Forelimb muscle (tissue), 1 donor: ENCODE data around the gene GNAT1. TPM values are rescaled to one million over a fixed set of nuclear protein-coding genes. Genes with fewer than 3 reads are reported as not detected.
"Not testable (repeated sequence)": the region's sequence is repeated elsewhere in the genome, so short reads cannot be mapped to it uniquely, and the experiment has no call there.

ENCODE experiments used
- DNase-seq: peaks from one replicate; pipeline ENCODE4 v3.0.0-alpha.2; 2013; ENCODE audit warnings: low read depth
- polyA plus RNA-seq: library from polyadenylated mRNA; unstranded; fragments of 120-200 nt; gene quantifications from one replicate; pipeline ENCODE4 v1.2.1, GENCODE V29; 2013; ENCODE audit not compliant: insufficient read length

GNAT1 gene
- polyA plus RNA-seq, 1 donor: not detected

- no peak for DNase-seq
These were observed 11.1 kb downstream of the GNAT1 start for GRCh38 chr3:50202353-50203112.

GRCh38 chr3:50203113-50203808 is 11.9 kb downstream of the GNAT1 start:
- no peak for DNase-seq

- no peak for DNase-seq
These were observed 12.7 kb downstream of the GNAT1 start for GRCh38 chr3:50203809-50204803.

GRCh38 chr3:50204804-50205412 is 13.5 kb downstream of the GNAT1 start, which contains the start of gene SLC38A3:
Gene SLC38A3 (plus strand): TSS chr3:50205271. CDS start chr3:50214200, 8,929 bp downstream.
- no peak for DNase-seq

- no peak for DNase-seq
These were observed 14.2 kb downstream of the GNAT1 start for GRCh38 chr3:50205413-50206276.

- no peak for DNase-seq
These were observed 16.1 kb downstream of the GNAT1 start for GRCh38 chr3:50207359-50208042.

- no peak for DNase-seq
These were observed 17.4 kb downstream of the GNAT1 start for GRCh38 chr3:50208677-50209344.

GRCh38 chr3:50210176-50210509 is 18.7 kb downstream of the GNAT1 start:
- no peak for DNase-seq

GRCh38 chr3:50210510-50211367 is 19.3 kb downstream of the GNAT1 start:
- DNase-seq: no peak

- DNase-seq: not testable (repeated sequence)
These were observed 19.9 kb downstream of the GNAT1 start for GRCh38 chr3:50211368-50211717.

GRCh38 chr3:50211930-50212329 is 20.5 kb downstream of the GNAT1 start:
- DNase-seq: no peak

- no peak for DNase-seq
These were observed 21.1 kb downstream of the GNAT1 start for GRCh38 chr3:50212502-50212901.

- no peak for DNase-seq
These were observed 21.6 kb downstream of the GNAT1 start for GRCh38 chr3:50212971-50213370.

GRCh38 chr3:50213373-50213772 is 22.0 kb downstream of the GNAT1 start:
- no peak for DNase-seq

- no peak for DNase-seq
These were observed 23.4 kb downstream of the GNAT1 start for GRCh38 chr3:50214824-50215223.

GRCh38 chr3:50215529-50215928 is 24.1 kb downstream of the GNAT1 start:
- DNase-seq: no peak

- no peak for DNase-seq
These were observed 26.3 kb downstream of the GNAT1 start for GRCh38 chr3:50217681-50218080.

- no peak for DNase-seq
These were observed 27.0 kb downstream of the GNAT1 start for GRCh38 chr3:50218448-50218847.

- no peak for DNase-seq
These were observed 27.9 kb downstream of the GNAT1 start for GRCh38 chr3:50219285-50219684.
